Measurements from ENCODE around the gene MAP3K3.
A peak's percentile ranks its signal among the peaks of the same experiment; 100 is the strongest.

The MAP3K3 gene

DNA sequence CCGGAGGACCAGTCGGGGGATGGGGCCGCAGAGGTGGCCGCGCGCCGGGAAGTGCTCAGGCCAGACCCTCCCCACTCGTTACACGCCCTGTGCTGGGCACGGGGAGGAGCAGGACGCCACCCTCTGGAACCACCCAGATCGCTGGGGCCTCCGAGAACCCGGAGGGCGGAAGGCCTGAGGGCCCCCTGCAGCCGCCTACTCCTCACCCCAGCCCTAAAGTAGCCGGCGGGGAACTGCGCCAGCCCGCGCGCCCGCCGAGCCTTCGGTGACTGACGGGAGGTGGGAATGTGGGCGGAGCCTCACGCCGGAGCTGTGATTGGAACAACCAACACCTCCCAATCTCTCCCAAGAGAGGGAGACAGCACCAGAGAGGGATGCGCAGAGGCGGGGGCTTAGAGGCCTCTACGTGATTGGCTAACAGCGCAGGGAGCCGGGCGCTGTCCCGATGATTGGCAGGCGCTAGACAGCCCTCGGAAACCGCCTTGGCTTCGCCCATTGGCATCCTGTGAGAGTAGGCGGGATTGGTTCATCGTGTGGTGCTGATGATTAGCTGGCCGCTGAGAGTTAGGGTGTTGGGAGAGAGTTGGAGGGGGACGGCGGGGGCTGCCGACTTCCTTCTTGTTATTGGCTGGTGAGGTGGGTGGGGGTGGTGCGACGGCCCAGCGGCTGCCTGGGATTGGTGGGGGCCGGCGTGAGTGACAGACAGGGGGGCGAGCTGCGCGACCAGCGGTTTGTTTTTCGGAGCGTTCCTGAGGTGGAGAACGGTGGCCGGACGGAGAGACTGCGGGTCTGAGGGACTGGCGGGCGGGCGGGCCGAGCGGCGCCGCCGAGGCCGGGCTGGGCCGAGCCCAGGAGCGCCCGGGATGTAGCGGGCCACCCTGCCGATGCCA is at the start of gene MAP3K3:
Gene MAP3K3, plus strand, starts transcription at position 734 of the 890 bp plus-strand sequence. CDS start 343 bp downstream, outside the sequence.
- DNase-seq: peak; percentile 98

DNA sequence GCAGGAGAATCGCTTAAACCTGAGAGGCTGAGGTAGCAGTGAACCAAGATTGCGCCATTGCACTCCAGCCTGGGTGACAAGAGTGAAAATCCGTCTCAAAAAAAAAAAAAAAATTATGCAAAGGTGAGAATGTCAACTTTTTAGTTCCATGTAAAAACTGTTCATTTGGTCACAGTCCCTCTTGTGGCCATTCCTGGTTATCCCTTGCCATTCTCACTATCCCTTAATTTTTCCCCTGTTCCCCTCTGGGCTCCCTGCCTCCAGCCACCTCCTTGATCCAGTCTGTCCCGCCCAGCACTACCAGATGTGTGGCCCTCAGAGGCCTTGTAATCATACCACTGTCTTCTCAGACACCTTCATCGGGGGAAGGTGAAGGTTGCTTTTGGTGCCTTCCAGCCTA is 48.6 kb upstream of the MAP3K3 start:
- no peak for DNase-seq

DNA sequence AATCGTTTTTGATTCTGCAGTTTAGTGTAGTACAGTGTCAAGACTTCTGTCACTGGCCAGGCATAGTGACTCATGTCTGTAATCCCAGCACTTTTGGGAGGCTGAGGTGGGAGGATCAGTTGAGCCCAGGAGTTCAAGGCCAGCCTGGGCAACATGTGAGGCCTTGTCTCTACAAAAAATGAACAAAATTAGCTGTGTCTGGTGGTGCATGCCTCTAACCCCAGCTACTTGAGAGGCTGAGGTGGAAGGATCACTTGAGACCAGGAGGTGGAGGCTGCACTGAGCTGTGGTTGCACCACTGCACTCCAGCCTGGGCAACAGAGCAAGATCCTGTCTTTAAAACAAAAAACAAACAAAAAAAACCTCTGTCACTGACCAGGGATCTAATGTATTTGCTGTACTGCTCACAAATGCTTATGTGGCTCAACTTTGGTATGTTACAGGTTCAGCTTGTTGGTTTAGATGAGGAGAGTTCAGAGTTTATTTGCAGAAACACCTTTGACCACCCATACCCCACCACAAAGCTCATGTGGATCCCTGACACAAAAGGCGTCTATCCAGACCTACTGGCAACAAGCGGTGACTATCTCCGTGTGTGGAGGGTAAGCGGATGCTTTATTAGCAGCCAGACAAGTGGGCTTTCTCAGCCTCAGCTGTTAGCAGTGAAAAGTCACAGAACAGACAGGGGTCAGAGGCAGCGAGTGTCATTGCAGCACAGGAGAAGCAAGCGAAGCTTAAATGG is 44.0 kb upstream of the MAP3K3 start:
- DNase-seq: no peak

DNA sequence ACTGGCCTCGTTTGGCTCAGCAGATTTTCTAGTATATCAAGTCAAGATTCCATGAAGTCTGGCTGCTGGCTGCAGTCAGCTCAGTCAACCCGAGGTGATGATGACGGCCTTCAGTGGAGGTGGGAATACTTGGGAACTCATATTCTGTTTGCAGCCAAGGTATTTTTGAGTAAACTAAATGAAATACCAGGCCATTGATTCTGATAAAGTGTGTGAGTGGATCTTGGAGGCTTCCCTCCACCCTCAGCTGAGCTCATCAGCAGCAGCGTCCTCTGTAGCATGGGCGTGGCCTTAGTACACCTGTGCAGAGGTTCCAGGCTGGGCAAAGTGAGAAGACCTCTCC is 43.5 kb upstream of the MAP3K3 start:
- no peak for DNase-seq

DNA sequence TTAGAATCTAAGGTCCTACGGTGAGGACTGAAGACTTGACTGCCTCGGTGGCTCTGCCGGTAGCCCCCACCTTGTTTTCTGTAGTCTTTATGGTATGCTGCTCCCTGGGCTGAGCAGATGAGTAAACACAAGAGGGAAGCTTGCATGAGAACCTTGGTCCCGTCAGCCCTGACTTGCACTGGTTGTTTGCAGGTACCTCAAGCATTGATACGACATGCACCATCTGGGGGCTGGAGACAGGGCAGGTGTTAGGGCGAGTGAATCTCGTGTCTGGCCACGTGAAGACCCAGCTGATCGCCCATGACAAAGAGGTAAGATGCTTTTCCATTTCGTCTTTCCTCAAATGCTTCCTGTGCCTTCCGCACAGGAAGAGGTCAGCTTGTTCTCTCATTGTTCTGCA is 42.6 kb upstream of the MAP3K3 start:
- DNase-seq: no peak

DNA sequence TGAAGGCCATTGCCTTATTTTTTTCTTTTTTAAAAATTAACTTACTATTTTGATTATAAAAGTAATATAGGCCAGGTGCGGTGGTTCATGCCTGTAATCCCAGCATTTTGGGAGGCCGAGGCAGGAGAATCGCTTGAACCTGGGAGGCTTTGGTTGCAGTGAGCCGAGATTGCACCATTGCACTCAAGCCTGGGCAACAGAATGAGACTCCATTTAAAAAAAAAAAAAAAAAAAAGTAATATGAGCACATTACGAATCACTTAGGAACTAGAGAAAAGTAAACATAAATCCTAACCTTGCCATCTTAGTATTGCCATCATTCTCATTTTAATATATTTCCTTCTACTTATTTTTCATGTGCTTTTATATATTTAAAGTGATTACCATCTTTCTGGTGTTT is 34.4 kb upstream of the MAP3K3 start:
- no peak for DNase-seq

DNA sequence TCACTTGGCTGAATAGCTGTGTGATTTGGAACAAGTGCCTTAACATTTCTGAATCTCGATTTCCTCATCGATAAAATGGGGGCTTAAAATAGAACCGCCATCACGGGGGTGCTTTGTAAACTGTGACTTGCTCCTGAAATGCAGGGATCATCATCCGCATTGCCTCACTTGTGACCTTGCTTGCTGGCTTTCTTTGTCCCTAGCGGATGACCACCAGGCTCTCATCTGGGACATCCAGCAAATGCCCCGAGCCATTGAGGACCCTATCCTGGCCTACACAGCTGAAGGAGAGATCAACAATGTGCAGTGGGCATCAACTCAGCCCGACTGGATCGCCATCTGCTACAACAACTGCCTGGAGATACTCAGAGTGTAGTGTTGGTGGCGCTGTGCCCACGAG is 33.4 kb upstream of the MAP3K3 start:
- no peak for DNase-seq

DNA sequence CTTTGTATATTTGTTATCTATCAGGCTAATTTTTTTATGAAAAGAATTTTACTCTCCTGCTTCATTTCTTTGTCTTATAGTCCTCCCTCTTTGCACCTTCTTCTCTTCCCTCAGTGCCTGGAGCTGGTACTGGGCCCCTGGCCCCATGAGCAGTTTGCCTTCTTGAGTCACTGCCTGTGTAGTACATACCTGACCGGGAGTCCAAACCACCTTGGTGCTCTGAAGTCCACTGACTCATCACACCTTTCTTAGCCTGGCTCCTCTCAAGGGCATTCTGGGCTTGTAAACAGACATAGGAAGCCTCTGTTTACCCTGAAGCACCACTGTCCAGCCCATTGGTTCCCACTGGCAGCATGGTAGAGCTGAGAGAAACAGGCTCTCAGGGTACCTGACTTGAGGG is 32.6 kb upstream of the MAP3K3 start:
- no peak for DNase-seq

DNA sequence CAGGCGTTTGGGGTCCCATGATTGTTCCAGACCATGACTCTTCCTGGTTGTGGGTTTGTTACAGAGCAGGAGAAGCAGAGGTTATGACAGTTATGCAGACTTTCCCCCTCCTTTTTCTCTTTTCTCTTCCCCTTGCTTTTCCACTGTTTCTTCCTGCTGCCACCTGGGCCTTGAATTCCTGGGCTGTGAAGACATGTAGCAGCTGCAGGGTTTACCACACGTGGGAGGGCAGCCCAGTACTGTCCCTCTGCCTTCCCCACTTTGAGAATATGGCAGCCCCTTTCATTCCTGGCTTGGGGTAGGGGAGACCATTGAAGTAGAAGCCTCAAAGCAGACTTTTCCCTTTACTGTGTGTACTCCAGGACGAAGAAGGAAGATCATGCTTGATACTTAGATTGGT is 29.4 kb upstream of the MAP3K3 start:
- DNase-seq: no peak

DNA sequence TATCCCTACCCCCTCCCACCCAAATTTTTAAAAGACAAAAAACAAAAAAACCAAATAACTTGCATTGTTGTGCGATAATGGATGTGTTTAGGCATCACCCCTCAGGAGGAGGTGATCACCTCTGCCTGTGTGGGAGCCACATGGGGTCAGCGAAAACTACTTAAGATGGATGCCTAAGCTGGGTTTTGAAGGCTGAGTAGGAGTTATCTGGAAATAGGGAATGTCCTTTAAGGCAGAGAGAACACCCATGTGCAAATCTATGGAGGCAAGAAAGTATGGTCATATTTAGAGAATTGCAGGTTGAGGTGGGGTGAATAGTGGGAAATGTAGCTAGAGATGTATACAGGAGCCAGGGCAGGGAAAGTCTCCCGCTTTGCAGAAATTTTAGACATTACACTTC is 27.1 kb upstream of the MAP3K3 start:
- DNase-seq: no peak

DNA sequence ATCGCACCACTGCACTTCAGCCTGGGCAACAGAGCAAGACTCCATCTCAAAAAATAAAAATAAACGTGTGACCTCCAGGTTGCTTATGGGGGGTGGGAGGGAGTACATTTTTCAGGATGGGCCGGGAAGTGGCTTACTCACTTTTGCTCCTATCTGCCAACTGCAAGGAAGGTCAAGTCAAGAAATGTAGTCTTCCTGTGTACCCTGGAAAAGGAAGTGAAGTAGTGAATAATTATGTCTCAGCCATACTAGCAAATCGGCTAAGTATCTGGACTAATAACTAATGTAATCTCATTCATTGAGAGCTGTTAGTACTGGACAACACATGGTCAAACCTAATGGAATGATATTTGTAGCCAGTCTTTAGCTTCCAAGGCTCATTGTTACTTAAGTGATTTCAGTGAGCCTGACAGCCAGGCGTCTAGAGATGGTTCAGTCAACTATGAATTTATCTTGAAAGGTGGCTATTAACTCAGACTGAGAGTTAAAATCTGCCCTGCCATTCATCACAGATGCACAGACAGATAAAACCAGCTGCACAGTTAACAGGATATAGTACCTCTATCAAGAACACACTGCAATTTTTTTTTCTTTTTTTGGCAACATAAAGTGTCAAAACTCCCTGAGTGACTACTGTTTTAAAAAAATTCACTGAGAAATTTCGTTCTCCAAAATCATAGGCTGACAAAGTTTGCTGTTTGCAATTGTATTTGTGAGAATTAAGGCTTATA is 25.2 kb upstream of the MAP3K3 start:
- DNase-seq: no peak

DNA sequence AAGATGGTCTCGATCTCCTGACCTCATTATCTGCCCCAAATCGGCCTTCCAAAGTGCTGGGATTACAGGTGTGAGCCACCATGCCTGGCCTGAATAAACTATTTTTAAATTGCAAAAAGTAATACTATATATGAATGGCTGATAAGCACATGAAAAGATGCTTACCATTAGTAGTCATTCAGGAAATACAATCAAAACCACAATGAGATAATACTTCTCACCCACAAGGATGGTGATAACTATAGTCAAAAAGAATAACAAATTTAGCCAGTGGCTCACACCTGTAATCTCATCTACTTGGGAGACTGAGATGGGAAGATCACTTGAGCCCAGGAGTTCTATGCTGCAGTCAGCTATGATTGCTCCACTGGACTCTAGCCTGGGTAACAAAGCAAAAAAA is 23.9 kb upstream of the MAP3K3 start:
- DNase-seq: no peak

DNA sequence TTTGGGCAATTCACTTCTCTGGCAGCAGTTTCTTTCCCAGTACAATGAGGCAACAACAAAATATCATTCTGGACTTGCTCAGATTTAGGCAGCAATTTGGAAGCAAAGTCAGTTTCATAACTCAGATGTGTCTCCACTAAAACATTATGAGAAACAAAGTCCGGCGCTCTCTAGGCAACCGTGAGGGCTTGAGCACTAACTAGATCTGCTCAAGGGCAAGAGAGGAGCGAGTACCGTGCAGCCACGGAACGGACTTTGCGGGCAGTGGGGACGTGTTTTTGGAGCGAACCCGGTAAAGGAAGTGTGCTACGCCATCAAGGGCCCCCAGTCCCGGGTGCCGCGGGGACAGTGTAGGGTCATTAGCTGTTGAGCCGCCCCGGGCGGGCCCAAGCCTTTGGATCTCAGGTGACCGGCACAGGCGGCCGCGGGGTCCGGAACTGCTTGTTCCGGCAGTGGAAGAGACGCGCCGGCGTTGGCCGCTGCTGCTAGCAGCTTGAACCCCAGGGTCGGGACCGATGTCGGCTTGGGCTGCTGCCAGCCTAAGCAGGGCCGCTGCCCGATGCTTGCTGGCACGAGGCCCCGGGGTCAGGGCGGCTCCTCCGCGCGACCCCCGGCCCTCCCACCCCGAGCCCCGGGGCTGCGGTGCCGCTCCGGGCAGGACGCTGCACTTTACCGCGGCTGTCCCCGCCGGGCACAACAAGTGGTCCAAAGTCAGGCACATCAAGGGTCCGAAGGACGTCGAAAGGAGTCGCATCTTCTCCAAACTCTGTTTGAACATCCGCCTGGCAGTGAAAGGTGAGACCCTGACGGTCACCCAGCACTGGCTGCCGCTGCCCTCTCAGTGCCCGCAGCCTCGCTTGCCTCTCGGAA is 21.4 kb upstream of the MAP3K3 start, which contains the start of gene TACO1:
Gene TACO1, plus strand, starts transcription at position 327 of the 870 bp plus-strand sequence. Its CDS starts 189 bp downstream, at position 516.
- peak; percentile 61 for DNase-seq

DNA sequence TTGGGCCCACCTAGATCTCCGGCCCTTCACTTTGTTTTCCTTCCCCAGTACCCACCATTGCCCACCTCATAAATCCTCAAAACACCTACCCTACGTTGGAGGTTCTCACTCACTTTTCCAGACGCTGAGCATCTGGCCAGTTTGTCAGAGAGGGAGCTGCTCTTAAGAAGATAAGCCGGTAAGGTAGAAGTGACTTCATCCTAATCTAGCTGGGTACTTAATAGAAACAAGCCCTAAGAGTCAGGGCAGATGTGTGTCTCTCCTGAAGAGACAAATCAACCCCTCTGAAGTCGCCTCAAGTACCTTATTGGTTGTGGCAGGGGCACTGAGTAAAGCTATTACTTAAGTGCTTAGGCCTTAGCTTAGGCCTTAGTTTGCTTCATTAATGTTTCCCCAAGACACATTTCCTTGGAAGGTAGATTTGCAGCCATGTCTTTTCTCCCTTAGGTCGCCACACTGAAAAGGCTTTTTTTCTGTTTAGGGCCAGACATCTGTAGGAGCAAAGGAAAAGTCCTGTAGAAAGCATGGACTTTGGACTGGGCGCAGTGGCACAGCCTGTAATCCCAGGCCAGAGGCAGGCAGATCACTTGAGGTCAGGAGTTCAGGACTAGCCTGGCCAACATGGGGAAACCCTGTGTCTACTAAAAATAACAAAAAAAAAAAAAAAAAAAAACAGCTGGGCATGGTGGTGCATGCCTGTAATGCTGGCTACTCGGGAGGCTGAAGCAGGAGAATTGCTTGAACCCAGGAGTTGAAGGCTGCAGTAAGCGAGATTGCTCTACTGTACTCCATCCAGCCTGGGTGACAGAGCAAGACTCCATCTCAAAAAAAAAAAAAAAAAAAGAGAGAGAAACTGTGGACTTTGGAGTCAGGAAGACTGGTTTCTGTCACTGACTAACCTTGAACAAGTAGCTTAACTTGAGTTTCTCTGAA is 20.5 kb upstream of the MAP3K3 start:
- no peak for DNase-seq

DNA sequence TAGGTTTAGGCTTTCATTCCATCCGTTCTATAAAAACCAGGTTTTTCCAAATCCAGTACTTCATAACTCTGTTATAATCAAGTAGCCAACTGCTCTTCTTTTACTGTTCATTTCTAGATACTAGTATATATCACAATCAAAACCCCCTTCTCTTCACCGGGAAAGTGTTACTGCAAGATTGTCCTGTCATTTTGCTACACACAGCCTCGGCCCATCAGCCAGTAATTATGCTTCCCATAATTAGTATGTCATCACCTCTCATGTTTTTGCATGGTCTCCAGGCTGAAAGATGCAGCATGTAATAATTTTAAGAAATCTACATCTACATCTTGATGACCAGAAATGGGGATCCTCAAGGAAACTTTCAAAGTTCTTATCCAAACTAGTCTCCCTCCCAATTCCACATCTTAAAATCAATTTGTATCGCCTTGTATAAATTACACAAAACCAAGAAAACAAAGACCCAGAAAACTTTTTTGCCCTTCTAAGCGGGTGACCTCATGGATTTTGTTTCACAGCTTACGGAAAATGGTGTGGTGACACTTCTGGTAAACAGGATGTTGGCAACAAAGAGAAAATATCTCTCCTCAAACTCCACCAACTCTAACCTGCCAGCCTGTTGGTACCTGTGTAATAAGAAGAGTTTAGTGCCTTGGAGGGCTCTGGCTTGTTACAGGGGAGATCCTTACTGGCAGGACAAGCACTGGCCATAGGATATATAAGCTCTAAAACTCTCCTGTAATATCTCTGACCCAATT is 12.2 kb upstream of the MAP3K3 start:
- DNase-seq: no peak

DNA sequence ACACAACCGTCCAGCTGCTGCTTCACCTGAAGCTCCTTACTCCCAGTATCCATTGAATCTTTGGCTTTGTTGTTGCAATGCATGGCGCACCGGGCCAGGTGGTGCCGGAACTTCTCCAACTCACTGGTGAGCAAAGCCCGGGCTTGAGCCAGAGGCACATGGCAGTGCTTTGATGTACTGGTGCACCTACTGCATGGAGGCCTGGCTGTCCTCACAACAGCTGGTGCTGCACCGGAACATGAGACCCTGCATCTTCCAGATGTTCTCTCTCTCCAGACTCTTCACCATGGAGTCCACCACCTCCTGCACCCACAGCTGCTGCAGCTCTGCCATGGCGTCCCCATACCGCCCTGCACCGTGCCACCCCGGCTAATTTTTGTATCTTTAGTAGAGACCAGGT is 11.4 kb upstream of the MAP3K3 start:
- DNase-seq: no peak

DNA sequence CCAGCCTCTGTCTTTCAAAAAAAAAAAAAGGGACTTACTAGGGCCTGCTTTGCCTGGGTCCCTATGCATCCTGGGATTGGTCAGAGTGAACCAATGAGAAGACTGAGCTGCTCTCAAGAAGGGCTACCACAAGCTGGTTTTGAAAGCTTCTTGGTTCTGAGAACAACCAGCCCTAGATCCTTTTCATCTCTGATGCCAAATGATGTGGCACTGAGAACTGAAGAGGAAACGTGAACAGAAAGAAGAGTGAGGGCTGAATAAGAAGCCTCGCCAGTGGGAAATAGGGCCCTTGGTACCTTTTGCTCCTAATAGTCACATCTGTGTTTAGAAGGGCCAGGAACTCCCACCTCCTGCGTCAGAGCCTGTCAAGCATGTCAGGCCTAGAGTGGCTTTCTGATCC is 10.9 kb upstream of the MAP3K3 start:
- DNase-seq: no peak

DNA sequence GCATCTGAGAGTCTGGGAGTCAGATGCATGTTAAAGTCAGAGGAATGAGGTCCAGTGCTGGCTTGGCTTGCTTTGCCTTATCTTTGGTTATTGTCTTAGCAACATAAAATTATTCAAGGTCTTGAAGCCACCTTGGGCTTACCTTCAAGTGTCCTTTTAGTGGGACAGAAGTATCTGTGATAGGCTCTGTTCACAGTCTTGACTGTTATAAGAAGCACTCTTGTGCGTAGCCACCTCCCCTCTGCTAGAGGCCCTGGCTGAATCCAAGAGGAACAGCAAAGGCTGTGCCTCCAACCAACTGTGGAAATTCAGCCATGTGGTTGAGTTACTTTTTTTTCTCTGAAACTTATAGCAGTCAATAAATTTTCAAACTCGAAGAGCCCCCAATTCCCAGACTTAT is 8.6 kb upstream of the MAP3K3 start:
- no peak for DNase-seq

DNA sequence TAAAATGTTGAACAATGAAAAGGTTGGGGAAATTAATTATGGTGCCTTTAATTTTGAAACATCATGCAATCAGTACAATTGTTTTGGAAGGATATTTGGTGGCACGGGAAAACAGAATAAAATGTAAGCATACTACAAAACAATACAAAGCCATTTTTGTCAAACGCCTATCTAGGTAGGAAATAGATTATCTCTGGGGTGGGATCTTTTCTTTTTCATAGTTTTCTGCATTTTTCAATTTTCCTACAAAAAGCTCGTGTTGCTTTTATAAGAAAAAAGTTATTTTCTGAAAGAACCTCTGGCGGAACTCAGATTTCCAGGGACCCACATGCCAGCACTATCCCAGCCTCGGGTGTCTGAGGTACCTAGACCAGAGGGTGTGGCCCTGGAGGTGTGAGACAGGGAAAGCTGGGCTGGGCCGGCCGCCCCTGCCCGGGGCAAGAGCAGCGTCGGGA is 961 bp upstream of the MAP3K3 start:
- DNase-seq: no peak

DNA sequence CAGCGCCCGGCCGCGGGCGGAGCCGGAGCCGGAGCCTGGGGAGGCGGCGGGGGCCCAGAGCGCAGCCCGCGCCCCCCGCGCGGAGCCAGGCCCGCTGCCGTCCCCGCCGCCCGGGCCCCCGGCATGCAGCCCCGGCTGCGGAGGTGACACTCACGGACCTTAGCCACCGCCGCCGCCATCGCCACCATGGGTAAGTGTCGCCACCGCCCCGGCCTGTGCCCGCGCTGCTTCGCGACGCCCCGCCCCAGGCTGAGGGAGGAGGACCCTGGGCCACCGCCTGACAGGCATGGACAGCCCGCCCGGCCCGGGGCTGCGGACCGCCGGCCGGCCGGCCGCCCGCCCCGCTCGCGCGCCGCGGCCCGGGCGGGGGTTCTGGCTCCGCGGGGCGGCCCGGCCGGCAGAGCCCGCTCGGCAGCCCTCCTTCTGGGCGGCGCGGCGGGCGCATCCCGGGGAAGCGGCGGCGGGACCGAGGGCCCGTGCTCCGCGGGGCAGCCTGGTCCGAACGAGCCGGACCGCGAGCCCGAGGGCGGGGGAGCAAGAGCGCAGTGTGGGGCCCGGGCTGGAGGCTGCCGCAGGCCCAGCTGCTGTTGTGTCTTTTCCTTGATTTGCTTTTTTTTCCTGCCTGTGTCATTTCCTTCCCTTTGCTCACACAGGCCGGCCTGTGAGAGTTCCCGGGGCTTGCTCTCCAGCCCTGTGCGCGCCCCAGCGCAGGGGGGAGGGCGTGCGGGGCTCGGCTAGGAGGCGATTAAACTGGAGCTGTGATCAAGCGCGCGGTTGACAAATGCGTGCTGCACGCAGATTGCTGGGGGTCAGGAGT is 565 bp downstream of the MAP3K3 start:
- peak; percentile 18 for DNase-seq

All from NCI-H1105 (cell line).